Raji (cell line): ENCODE measurements around the gene SPTBN2.

Experiments used
- POLR2A ChIP-seq: IDR thresholded peaks from 2 replicates; pipeline ENCODE4 v1.6.1; 2011; ENCODE audit warnings: low read depth, low read length, control low read depth; ENCODE audit not compliant: insufficient read depth

Gene SPTBN2

DNA sequence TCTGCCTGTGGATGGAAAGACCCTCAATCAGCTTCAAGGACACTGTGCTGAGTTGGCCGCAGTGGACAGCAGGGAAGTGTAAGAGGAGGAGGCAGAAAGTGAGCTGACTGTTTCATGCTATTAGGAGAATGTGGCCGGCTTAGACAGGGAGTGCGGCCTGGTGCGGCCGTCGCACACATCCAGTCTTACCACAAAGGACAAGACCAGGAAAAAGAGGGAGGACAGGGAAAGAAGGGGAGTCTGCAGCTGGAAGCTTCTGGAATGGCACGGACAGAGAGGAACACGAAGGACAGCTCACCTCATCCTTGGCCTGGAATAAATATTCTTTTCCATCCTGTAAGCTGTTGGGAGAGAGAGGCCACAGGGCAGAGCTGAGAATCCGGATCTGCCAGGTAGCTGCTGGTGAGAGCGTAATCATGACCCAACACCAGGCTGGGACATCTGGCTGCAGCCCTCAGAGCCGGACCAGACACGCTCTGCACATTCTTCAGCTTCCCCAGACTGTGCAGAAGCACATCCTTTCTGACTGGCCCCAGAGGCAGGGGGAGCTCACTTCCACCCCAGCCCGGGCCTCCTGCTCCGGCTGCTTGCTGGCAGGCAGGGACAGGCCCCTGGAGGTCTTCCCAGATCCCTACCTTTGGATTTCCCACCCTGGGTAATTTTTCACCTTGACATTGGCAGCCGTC, 42.8 kb downstream of the SPTBN2 start:
- TF ChIP-seq POLR2A = no peak

GRCh38 chr11:66685276-66686099, 43.5 kb downstream of the SPTBN2 start:
- TF ChIP-seq POLR2A = no peak

GRCh38 chr11:66684635-66685034, 44.4 kb downstream of the SPTBN2 start:
- TF ChIP-seq POLR2A = no peak

DNA sequence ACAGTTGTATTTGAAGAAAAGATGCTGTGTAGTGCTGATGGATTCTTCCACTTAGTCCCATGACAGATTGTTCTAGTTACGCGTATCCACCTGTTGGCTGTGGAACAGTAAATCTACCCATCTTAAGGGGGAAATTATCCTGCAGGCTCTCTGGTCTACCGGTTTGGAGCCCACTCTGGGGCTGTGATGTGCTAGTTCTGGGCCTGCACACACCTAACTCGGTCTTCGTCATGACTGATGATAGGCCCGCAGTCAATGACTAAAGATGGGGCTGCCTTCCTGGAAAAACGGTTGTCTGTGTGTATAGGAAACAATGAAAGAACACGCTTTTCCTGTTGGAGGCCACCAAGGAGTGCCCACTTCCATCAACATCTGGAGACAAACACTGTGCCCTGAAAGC, 45.1 kb downstream of the SPTBN2 start:
- TF ChIP-seq POLR2A = no peak

GRCh38 chr11:66680966-66681645, 47.9 kb downstream of the SPTBN2 start:
- TF ChIP-seq POLR2A = no peak

DNA sequence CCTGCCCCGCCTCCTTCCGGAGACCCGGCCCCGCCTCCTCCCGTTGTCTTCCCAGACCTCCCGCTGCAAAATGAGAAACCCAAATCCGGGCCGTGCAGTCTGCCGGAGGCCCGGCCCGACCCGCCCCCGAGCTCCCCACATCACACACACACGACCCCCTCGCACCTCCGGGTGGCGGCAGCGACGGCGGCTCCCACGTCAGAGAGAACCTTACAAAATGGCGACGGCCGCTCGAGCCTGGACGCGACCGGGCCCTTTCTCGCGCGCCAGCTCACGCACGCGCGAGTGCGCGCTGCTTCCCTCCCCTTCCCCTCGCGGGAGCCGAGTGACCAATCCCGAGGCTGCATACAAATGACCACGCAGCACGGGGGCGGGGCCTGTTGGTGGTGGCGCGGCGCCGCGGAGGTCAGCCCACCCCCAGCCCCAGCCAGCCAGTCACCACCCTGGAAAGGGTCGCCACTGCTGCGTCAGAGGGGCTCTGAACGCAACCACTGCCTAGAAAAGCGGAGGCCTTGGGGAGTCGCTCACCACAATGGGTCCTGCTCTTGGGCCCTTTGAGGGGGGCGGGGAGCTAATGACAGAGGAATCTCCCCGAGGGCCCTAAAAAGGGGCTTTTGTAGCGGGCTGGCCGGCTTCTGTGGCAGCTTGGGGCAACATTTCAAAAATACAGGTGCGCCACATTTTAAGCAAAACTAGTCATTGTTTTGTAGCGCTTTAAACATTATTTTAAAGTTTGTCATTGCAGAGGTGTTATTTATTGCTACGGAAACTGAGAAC, 51.2 kb downstream of the SPTBN2 start, which contains the start of gene RBM4B:
TSS of gene RBM4B (minus strand) at position 289 of the 777 bp plus-strand sequence. CDS start 808 bp downstream, outside the sequence.
- TF ChIP-seq POLR2A = peak; percentile 87

DNA sequence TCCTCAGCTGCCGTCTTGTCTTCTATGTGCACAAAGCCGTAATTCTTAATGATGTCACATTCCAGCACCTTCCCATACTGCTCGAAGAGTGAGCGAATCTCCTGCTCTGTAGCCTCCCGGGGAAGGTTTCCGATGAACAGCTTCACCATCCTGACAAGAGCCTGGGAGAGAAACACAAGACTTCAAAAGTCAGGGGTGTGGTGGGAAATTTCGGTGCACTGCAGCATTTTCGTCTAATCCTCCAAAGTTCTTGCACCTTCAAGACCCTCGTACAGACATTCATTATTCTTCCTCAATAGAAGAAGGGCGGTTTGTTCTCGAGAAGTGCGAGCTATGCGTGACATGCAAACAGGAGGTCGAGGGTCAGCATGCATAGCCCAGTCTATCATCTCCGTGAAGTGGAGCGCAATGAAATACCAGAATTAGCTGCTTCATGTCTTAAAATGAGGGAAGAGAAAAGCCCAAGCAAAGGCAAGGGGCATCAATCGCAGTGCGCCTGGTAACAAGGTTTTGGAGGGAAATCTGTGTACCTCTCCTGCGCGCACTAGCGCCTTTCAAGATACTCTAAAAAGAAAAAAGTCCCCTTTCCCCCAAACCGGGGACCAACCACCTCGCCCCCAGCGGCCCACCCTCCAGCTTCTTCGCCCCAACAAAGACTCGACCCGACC, 52.0 kb downstream of the SPTBN2 start:
- no peak for TF ChIP-seq POLR2A

GRCh38 chr11:66676282-66676919, 52.6 kb downstream of the SPTBN2 start:
- no peak for TF ChIP-seq POLR2A

GRCh38 chr11:66674964-66675602, 53.9 kb downstream of the SPTBN2 start:
- TF ChIP-seq POLR2A = no peak

GRCh38 chr11:66670816-66671215, 58.2 kb downstream of the SPTBN2 start:
- no peak for TF ChIP-seq POLR2A

GRCh38 chr11:66665369-66665768, 63.6 kb downstream of the SPTBN2 start:
- TF ChIP-seq POLR2A = no peak

DNA sequence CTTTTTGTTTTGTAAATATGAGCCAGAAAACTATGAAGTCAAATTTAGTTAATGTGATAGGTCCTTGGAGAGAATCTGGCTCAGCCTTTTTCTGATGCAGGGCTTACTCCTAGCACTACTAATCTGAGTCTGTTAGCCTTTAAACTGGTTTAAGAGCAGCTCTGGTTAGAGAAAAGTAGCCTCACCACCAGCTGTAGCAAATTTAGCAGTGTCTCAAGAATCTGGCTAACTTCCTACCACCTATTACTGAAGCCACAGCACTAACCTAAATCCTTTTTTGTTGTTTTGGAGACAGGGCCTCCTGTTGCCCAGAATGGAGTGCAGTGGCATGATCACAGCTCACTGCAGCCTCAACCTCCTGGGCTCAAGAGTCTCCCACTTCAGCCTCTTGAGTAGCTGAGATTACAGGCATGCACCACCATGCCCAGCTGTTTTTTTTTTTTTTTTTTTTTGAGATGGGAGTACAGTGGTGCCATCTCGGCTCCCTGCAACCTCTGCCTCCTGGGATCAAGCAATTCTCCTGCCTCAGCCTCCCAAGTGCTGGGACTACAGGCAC, 65.2 kb downstream of the SPTBN2 start:
- no peak for TF ChIP-seq POLR2A

DNA sequence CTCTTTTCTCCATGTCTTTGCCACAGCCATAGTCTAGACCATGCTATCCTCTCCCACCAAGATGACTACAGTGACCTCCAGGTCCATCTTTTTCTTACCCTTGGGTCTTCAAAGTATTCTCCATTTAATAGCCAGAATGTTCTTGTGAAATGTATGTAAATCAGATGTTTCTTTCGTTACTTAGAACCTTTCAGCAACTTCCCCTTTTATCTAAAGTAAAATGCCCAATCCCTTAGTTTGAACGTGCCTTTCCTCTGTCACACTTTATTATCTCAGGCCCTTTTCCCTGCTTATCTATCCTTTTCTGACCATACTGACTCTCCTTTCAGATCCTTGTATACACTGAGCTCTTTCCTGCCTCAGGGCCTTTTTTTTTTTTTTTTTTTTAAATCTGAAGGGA, 69.3 kb downstream of the SPTBN2 start:
- TF ChIP-seq POLR2A = no peak

- TF ChIP-seq POLR2A = no peak
These were observed 75.9 kb downstream of the SPTBN2 start for GRCh38 chr11:66653123-66653522.

- TF ChIP-seq POLR2A = no peak
These were observed 76.4 kb downstream of the SPTBN2 start for GRCh38 chr11:66652651-66653050.
